GM12891 (cell line): ENCODE results near the gene SLC30A4.

Source experiments
- POLR2A ChIP-seq: IDR thresholded peaks from 2 replicates; pipeline ENCODE4 v1.6.1; 2011; ENCODE audit warnings: low read depth, low read length, control low read depth
- TAF1 ChIP-seq: IDR thresholded peaks from 2 replicates; pipeline ENCODE4 v1.6.1; 2011; ENCODE audit warnings: low read depth, low read length, control low read depth

DNA sequence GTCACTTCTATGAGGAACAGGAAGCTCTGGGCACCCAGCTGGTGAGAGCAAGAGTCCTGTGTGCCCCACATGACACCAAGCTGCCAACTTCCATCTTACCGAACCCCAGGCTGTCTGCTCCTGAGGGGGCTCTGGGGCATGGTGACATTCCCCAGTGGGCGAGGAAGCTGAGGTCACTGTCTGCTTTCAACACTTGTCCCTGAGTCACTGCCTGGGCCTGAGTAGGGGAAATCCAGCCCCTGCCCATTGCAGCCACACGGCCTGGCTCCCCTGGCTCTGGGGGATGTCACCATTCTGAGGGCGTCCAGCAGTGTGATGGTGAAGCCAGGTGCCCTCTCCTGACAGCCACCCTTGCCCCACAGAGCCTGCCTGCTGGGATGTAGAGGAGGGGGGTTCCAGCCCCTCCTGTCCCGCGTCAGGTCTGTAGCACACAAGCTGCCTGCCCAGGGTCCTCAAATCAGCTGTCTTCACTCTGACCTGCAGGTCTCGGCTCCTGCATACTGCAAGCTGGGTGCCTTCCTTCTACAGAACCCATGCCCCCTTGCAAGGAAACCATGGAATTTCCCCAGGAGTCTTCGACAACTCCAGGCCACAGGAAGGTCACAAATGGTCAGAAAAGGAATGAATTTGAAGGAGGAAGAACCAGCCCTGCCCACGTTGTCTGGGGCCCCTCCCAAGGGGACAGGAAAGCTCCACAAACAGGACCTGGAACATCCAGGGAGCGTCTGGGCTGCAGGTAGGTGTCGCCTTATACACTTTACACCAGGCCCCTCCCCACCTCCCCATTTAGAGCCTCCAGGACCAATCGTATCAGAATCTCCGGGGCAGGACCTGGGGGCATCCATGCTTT, 74.3 kb downstream of the SLC30A4 start:
- TF ChIP-seq POLR2A (no peak), TAF1 (no peak)
